NOMO-1 (cell line): ENCODE measurements around the gene TMEM18.
"Not testable (repeated sequence)": the region's sequence is repeated elsewhere in the genome, so short reads cannot be mapped to it uniquely, and the experiment has no call there.

Source experiments
- DNase-seq, 2 experiments: peaks; one replicate each; lab custom pipeline; 2025; ENCODE audit not compliant: unreplicated experiment in 2 of 2; lab: John Stamatoyannopoulos, UW

Gene TMEM18

DNA sequence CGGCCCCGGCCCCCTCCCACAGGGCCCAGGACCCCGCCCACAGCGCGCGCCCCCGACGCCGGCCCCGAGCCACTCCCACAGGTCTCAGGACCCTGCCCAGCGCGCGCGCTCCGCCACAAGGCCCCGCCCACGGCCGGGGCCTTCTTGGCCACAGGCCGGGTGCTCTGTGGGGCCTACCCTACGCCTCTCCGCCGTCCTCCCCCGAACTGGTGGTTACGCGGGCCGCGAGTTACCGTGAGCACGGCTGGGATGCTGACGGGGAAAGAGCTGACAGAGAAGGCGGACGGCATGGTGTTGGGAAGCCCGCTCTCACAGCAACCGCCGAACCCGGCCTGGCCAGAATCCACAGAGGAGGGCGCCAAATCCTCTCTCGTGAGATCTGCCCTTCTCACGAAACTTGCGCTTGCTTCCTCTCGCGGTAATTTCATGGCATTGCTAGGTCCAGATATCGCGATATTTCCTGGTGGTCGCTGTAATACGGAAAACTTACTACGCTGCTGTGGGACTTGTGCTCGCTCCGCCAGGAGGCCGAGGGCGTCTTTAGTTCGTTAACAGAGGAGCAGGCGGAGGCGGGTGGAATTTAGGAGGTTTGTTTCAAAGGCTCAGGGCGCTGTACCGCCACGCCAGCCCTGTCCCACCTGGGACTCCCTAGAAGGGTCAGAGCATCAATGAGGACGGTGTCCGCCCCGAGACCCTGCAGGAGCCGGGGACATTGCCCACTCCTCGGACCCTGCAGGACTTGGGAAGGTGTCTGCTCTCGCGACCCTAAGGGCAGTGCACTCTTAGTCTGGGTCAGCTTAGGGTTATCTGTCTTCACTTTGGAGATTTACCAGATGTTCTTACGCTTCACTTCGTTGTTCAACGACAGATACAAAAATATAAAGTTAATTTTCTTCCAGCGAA, at the start of gene TMEM18:
Gene TMEM18 (minus strand): TSS at position 351 of the 903 bp plus-strand sequence. CDS start 61 bp downstream, at position 290.
- DNase-seq = peak; percentile 96 to 98

DNA sequence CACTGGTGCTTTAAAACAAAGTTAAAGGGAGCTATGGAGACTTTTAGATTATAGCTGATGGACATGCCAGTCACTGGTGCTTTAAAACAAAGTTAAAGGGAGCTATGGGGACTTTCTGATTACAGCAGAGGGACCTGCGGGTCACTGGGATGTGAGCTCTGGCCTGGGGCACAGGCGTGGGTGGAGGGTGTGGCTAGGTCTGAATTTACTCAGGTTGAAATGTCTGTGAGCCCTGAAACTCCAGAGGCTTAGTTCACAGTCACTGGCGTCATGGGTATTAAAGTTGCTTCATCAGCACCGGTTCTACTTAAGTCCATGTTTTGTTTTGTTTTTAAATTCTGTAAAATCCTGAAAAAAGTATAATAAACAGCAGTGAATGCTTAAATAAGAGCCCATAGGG, 49.0 kb upstream of the TMEM18 start:
- DNase-seq = no peak

DNA sequence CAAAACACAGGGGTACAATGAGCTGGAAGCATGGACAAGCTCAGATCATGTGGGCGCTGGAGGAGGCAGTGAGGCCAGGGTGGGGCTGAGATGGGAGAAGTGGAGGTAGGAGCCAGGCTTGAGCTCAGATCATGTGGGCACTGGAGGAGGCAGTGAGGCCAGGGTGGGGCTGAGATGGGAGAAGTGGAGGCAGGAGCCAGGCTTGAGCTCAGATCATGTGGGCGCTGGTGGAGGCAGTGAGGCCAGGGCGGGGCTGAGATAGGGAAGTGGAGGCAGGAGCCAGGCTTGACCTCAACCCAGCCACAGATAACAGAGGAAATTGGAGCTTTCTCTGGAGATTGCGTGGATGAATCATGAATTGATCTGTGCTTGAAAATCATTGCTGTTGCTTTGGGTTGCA, 48.3 kb upstream of the TMEM18 start:
- no peak for DNase-seq

DNA sequence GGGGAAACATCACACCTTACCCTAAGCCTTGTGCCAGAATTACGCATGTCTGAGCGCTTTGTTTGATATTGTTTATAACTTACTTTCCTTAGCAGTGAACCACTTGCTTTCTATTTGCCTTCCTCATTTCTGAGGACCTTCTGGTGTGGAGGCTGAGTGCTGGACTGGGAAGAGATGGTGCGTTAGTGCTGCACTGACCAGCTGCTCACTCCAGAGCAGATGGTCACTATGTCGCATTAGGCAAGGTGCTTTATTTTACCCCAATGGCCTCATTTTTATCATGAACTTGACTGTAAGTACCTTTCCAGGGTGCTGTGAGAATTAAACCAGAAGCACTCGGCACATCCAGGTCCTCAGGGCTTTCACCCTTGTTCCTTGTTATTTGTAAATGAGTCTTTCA, 46.6 kb upstream of the TMEM18 start:
- no peak for DNase-seq

DNA sequence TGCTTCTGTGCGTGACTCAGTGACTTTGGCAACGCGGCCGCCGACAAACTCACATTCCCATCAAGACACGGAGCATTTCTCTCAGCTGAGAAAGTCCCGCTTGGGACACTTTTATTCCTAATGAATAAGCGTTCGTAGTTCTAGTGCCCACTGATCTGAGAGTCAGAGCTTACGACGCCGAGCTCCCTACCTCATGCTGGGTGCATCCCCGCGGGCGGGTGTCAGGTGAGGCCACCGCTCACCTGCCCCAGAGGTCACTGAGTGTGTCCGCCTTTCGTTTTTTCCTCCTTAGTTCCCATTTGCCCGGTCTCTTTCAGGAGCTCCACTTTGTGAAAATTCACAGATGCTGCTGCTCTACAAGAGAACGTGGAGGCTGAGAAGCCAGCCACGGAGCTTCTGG, 43.6 kb upstream of the TMEM18 start:
- no peak for DNase-seq

DNA sequence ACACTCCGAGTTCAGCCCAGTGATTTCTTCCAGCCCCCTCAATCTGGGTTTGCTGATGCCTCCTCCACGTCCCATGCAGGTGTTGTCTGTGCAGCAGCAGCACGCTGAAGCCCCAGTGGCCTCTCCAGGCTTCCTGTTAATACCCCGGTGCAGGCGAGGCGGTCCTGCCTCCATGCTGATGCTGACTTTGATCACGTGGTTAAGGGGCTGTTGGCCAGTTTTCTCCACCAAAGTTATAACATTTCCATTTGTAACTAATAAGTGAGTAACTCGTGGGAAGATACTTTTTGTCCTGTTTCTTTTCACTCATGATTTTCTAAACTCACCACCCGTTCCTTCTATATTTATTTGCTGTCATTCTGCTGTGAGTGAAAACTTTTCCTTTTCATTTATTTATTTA, 42.5 kb upstream of the TMEM18 start:
- no peak for DNase-seq

DNA sequence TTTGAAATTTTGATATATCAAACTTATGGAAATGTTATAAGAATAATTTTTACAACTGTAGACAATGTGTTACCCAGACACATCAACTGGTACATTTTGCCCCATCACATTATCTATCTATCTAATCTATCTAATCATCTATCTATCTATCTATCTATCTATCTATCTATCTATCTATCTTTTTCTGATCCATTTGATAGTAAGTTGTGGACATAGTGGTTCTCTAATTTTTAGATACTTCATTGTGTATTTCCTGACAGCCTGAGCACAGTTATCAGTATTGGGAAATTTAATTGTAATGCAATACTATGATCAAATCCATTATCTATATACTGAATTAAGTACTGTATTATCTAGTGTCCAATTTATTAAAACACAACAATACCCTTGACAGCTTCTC, 42.0 kb upstream of the TMEM18 start:
- DNase-seq = no peak

DNA sequence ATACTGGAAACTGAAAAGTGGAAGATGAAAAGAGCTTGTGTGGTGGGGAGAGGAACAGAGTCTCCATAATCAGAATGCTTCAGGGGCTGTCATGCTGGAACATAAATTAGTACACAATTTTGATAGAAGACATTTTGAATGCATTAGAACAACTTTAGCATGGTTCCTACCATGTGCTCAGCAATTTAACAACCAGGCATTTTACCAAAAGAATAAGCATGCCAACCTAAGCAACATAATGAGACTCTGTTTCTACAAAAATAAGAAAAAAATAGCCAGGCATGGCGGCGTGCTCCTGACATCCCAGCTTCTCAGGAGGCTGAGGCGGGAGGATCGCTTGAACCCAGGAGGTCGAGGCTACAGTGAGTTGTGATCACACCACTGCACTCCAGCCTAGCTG, 40.5 kb upstream of the TMEM18 start:
- no peak for DNase-seq

DNA sequence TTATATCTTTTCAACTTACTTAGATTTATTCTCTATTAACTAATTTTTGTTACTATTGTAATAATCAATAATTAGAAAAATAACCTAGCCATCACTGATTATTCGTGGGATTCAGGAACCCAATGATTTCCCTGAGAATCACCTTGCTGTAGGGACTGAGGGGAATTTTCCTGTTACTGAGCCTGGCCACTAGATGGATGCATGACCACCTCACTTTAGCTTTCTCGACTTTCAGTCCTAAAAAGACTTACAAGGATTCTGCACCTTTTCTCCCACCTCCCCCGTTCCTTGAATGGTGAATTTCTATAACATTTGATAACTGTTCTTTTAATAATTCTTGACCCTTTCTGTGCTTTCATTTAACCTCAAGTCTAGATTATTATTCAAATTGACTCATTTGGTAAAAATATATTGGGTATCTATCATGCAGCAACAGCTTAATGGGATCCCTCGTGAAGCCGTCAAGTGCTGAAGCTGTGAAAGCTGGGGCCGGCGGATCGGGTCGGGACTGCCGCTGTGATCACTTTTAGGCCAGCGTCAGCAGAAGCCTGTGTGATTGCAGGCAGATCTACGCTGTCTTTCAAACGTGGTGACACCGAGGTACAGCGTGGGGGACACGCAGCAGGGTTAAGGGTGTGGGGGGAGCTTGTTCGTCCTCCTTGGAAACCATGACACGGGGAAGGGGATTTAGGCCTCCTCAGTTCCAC, 38.8 kb upstream of the TMEM18 start:
- no peak for DNase-seq

DNA sequence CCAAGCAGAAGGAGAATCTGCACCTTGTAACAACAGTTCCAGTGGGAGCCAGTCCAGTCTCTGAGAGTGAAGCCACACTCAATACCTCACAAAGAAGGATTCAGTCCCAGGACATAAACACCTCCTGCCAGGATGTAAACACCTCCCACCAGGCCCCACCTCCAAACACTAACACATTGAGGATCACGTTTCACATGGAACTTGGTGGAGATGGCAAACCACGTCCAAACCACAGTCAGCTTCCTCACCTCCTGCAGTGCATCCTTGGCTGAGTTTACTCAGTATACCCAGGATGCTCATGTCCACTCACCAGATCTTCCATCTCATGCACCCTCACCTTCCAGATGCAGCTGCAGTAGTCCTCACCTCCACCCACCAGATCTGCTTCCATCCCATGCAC, 37.8 kb upstream of the TMEM18 start:
- DNase-seq = no peak

DNA sequence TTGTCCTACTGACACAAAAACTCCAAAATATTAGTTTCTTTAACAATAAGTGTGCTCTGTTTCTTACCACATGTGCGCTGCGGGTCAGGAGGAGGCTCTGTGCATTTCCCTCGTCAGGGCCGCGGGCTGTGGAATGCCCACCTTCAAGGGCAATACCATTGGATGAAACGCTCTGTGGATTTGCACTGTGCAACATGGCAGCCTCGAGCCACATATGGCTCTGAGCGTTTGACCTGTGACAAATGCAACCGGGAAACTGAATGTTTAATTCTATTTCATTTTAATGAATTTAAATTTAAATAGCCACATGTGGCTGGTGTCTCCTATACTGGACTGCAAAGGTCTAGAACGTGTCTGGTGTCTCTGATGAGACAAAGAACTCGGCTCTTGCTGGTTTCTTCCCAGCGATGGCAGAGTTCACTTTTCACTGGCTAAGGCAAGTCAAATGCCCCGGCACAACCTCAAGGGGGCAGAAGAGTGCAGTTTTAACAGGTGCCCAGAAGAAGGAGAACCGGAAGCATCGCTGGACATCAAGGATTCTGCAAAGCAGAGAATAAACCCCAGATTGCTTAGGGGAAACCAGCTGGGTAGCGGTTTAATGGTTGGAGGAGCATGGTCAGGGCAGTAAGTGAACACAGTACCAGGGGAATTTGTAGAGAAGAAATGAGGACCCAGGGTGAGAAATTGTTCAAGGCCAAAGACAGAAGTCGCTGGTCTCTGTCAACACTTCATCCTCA, 37.0 kb upstream of the TMEM18 start:
- DNase-seq = peak; percentile 20 to 57

DNA sequence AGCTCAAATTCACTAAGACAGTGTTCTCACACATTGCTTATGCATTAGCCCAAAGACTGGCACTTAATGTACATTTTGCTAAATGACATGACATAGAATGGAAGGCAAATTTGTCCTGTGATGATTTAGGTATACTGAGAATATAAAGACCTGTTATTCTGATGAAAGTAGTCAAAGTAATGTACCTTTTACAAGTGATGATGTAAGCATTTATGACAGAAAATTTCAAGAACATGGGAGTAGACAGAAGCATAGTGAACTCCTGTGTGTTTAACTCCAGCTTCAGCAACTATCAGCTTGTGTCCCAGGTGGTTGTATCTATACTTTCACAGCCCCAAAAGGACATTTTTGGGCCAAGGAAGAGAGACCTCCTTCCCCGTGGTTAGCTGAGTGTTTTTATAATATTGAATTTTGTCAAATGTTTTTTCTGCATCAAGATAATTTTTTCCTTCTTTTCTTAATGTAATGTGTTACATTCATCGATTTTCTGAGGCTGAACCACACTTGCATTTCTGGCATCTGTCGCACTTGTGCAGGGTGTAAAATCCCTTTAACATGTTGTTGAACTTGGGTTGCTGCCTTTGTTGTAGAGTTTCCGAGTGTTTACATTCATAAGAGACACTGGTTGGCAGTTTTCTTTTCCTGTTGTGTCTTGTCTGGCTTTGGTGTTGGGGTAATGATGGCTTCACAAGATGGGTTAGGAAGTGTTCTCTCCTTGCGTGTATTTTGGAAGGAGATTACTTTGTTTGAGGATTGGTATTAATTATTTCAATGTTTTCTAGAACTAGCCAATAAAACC, 33.9 kb upstream of the TMEM18 start:
- DNase-seq = no peak

DNA sequence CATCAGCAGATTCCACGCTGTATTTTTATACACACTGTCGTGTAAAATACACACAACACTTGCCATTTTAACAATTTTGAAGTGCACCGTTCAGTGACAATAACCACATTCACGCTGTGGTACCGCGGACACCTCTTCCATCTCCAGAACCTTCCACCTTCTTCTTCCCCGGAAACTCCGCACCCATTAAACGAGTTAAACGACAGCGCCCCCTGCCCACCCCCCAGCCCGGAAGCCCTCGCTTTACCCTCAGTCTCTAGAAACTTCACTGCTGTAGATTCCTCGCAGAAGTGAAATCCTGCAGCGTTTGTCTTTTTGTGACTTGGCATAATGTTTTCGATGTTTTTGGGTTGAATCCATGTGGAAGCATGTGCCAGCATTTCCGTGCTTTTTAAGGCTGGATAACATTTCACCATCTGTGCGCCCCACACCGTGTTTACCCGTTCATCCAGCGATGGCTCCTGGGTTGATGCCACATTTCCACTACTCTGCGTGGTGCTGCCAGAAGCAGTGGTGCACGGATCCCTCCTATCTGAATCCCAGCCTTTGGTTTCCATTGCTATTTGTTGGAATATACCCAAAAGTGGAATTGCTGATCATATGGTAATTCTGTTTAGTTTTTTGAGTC, 32.0 kb upstream of the TMEM18 start:
- no peak for DNase-seq

DNA sequence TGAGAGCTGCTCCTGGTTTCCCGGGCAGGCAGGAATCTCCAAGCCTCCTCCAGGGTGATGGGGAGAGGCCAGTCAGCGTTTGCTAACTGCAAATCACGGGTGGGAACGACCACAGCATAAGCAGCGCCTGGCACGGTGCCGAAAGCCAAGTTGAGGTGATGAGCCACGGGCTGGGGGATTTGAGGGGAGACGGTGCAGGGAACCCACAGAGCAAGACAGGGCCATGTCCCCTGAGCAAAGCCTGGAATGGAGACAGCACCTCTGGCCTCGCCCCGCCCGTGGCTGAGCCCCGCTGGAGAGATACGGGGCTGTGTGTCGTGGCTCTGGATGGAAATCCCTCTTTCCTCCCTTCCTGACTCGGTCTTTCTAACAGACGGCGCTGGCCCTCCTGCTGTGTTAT, 31.5 kb upstream of the TMEM18 start:
- DNase-seq = no peak

DNA sequence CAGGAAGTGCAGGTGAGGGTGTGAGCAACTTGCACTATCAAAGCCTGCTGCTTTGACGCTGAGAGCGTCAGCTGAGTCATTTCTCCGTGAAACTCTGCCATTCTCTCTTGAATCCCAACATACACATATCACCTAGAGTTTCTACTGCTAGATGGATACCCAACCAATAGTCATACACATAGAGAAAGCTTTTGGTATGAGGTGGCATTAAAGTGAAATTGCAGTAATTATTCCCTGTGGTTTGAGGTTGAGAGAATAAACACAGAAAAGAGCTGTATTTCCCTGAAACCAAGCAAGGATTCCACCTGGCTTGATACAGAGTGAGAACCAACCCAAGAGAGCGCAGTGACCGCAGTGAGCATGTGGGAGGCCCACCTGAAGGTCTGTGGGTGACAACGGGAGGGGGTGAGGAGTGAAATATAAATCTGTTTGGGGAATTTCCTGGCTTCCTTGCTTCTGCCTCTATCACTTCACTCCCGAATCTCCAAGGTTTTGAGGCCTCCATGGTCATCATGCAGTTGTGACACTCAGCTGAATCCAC, 28.8 kb upstream of the TMEM18 start:
- no peak for DNase-seq

DNA sequence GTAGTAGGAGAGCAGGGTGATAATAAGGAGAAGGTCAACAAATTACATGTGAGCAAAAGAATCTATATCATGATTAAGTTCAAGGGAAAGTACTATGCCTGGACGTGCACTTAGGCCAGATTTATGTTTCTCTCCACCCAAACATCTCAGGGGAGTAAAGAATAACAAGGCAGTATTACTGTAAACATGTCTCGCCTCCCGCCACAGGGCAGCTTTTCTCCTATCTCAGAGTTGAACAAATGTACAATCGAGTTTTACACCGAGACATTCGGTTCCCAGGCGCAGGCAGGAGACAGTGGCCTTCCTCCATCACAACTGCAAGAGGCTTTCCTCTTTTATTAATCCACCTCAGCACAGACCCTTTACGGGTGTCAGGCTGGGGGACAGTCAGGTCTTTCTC, 25.6 kb upstream of the TMEM18 start:
- DNase-seq = not testable (repeated sequence)

DNA sequence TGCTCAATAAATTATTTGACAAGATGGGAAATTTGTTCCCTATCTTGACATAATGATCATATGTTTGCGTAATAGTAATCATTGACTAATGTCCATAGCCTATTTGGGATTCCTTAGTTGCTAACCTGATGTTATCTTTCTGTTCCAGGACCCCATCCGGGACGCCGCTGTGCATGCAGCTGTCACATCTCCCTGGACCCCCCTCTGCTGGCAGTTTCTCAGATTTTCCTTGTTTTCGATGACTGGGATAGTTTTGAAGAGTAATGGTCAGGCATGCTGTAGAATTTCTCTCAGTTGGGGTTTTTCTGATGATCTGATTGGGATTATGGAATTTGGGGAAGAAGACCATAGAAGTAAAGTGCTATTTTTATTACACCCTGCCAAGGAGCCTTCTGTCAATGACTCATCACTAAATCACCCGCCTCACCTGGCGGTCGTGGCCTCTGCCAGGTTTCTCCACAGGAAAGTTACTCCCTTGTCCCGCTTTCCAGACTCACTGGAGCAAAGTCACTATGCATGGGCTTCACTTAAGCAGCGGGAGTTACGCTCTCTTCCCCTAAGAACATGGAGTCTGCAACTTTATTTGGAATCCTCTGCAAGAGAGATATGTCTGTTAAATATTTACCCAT, 19.9 kb upstream of the TMEM18 start:
- DNase-seq = no peak

DNA sequence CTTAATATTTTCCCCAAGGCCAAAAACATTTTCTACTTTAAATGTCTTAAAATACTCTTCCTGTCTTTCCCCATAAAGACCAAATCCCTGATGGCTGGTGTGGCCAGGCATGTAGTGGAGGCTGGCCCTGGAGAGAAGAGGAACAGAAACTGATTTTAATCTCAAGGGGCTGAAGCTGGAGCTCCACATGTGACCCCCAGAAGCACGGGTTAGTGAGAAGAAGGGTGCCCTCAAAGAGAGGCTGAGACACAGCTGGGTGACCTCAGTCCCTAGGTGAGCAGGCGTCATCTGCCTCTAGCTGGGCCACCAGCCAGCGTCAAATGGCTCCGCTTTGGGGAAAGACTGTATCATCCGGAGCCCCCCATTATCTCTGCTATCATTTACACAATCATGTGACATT, 19.3 kb upstream of the TMEM18 start:
- DNase-seq = no peak

DNA sequence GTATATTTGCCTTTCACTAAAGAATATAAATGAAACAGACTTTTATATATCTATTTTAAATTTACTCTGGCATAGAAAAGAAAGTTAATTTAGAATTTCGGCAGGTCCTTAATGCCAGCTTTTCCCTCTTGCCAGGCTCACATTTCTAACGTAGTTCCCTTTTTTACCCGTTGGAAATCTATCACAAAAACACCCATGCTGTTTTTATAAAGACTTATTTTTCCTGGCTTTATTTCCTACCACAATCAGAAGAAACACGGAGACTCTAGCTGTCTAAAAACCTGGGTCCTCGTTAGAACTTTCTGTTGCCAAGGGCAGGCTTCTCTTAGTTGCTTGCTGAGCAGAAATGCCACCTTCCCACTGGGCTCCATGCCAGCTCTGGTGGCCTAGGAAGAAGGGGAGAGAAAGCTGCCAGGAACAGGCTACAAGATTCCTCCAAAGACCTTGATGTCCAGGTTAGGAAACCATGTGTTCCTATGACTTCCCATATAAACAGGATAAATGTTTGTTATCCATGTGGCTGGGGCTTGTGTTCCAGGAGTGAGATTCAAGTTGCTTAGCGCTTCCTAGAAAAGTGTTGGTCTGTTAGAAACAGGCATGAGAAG, 17.8 kb upstream of the TMEM18 start:
- no peak for DNase-seq
